GM18870 (cell line): ENCODE measurements around the gene TMEM207.
"Not testable (repeated sequence)": the region's sequence is repeated elsewhere in the genome, so short reads cannot be mapped to it uniquely, and the experiment has no call there.

Experiments
- ATAC-seq: cut with Tn5 transposase; IDR thresholded peaks from one replicate; pipeline ENCODE4 v1.9.1; 2021; ENCODE audit warnings: moderate library complexity; ENCODE audit not compliant: unreplicated experiment

The TMEM207 gene

GRCh38 chr3:190449801-190450200 lies at the start of gene TMEM207:
Gene TMEM207 (minus strand): TSS chr3:190449901. CDS start chr3:190449809, 92 bp downstream.
- ATAC-seq, result no peak

- ATAC-seq, result no peak
Measured at GRCh38 chr3:190499122-190499521, 49.4 kb upstream of the TMEM207 start.

- ATAC-seq, result no peak
Measured at GRCh38 chr3:190498293-190498692, 48.6 kb upstream of the TMEM207 start.

GRCh38 chr3:190497811-190498210 lies 48.1 kb upstream of the TMEM207 start:
- no peak for ATAC-seq

- ATAC-seq, result no peak
Measured at GRCh38 chr3:190496859-190497258, 47.2 kb upstream of the TMEM207 start.

GRCh38 chr3:190495796-190496195 lies 46.1 kb upstream of the TMEM207 start:
- no peak for ATAC-seq

- ATAC-seq, result no peak
Measured at GRCh38 chr3:190495354-190495753, 45.7 kb upstream of the TMEM207 start.

- no peak for ATAC-seq
Measured at GRCh38 chr3:190494907-190495306, 45.2 kb upstream of the TMEM207 start.

- no peak for ATAC-seq
Measured at GRCh38 chr3:190492966-190493365, 43.3 kb upstream of the TMEM207 start.

- no peak for ATAC-seq
Measured at GRCh38 chr3:190492129-190492528, 42.4 kb upstream of the TMEM207 start.

GRCh38 chr3:190491533-190492054 lies 41.9 kb upstream of the TMEM207 start:
- ATAC-seq, result no peak

GRCh38 chr3:190486908-190487607 lies 37.4 kb upstream of the TMEM207 start:
- ATAC-seq, result no peak

- ATAC-seq, result no peak
Measured at GRCh38 chr3:190486533-190486864, 36.8 kb upstream of the TMEM207 start.

GRCh38 chr3:190485830-190486532 lies 36.3 kb upstream of the TMEM207 start:
- ATAC-seq, result no peak

GRCh38 chr3:190481779-190482178 lies 32.1 kb upstream of the TMEM207 start:
- no peak for ATAC-seq

- not testable (repeated sequence) for ATAC-seq
Measured at GRCh38 chr3:190473261-190473660, 23.6 kb upstream of the TMEM207 start.

- ATAC-seq, result no peak
Measured at GRCh38 chr3:190467922-190468321, 18.2 kb upstream of the TMEM207 start.

GRCh38 chr3:190458040-190458439 lies 8.3 kb upstream of the TMEM207 start:
- ATAC-seq, result no peak

GRCh38 chr3:190456770-190457169 lies 7.1 kb upstream of the TMEM207 start:
- no peak for ATAC-seq

GRCh38 chr3:190455828-190456227 lies 6.1 kb upstream of the TMEM207 start:
- no peak for ATAC-seq

- ATAC-seq, result no peak
Measured at GRCh38 chr3:190448256-190448655, 1.4 kb downstream of the TMEM207 start.

- no peak for ATAC-seq
Measured at GRCh38 chr3:190446573-190447279, 3.0 kb downstream of the TMEM207 start.
